H1 (cell line): Measurements from ENCODE around the gene DNAJA3. TPM values are rescaled to one million over a fixed set of nuclear protein-coding genes. Genes with fewer than 3 reads are reported as not detected.

Source experiments
- ATF3 ChIP-seq: IDR thresholded peaks from 2 replicates; pipeline ENCODE4 v1.6.1; 2011; ENCODE audit warnings: low read depth, mild to moderate bottlenecking, low read length; ENCODE audit not compliant: insufficient read depth
- KDM4A ChIP-seq: IDR thresholded peaks from one replicate; pipeline ENCODE4 v1.7.1; 2012; ENCODE audit warnings: low read depth, mild to moderate bottlenecking, moderate library complexity, low read length, inconsistent platforms; ENCODE audit not compliant: severe bottlenecking
- RAD21 ChIP-seq, 2 experiments: IDR thresholded peaks in 1 of 2; conservative IDR thresholded peaks in 1 of 2; 2 replicates each; pipeline ENCODE4 v1.6.1; 2011; ENCODE audit warnings: low read depth in 2 of 2, low read length in 2 of 2, improper control_type of control experiment in 1 of 2, inconsistent platforms in 1 of 2, mild to moderate bottlenecking in 1 of 2, moderate library complexity in 1 of 2
- polyA plus RNA-seq, 7 experiments: library from polyadenylated mRNA; depleted of rRNA in 3 of 7; stranded (reverse) in 5 of 7; unstranded in 2 of 7; fragments of >200 nt in 5 of 7; fragments of 200-250 nt in 2 of 7; gene quantifications; 1 replicate in 5 of 7; 2 replicates in 1 of 7; 4 replicates in 1 of 7; pipeline versions ENCODE4 v1.2.1 to v1.2.3, GENCODE V29; 2011 to 2013; ENCODE audit warnings: missing spikeins in 2 of 7, mixed read lengths in 2 of 7
- total RNA-seq: library from RNA; stranded (reverse); fragmentation: NEBNext Ultra II Directional; extraction: Animal tissue kit (Norgen Biotek cat#: 25700); gene quantifications from 2 replicates; pipeline ENCODE4 v1.2.1, GENCODE V29; 2021

Gene DNAJA3
- total and polyA plus RNA-seq, 2 of the 8 experiments (the other 6 are each of a cell fraction or from before 2014, with no cell fraction given) = 37.3 to 59.1 TPM

DNA sequence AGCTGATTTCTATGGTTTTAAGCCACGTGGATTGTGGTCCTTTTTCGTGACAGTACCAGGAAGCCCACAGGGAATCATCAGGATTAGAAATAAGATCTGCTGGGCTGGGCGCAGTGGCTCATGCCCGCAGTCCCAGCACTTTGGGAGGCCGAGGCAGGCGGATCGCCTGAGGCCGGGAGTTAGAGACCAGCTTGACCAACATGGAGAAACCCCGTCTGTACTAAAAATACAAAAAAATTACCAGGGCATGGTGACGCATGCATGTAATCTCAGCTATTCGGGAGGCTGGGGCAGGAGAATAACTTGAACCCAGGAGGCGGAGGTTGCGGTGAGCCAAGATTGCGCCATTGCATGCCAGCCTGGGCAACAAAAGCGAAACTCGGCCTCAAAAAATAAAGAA is 42.2 kb downstream of the DNAJA3 start (continued):
- TF ChIP-seq ATF3 (no peak), RAD21 (IDR thresholded peaks at IDR 0.05 in 1 of 2, conservative IDR thresholded peaks at IDR 0.05 in 1 of 2; ENCODE audit: low read depth in 2 of 2, low read length in 2 of 2) (no peak), KDM4A (no peak)
- TF ChIP-seq, all 59 proteins: peak for 0
